SK-N-SH (cell line): ENCODE measurements around the gene APLP2. TPM values are rescaled to one million over a fixed set of nuclear protein-coding genes. Genes with fewer than 3 reads are reported as not detected.

Source experiments
- CTCF ChIA-PET: fragments of 300-600, 350-600 bp; formaldehyde crosslinking; extraction: SDS; loops from one replicate; lab custom pipeline; 2021; lab: Yijun Ruan, JAX
- POLR2A ChIA-PET: fragments of 350-600 bp; sonication (Branson Sonifier 250); formaldehyde crosslinking; extraction: SDS; loops from one replicate; lab custom pipeline; 2020; ENCODE audit warnings: antibody characterized with exemption, inconsistent platforms; lab: Yijun Ruan, JAX
- DNase-seq: peaks from one replicate; pipeline ENCODE4 v3.0.0; 2012
- H2AFZ ChIP-seq: fragments of 200-600 bp; sonication (generic); 2 replicates; pipeline ENCODE4 v1.8.1; 2016; ENCODE audit warnings: antibody characterized with exemption, mild to moderate bottlenecking, low read depth
- H3F3A ChIP-seq: fragments of 200-600 bp; sonication (generic); replicated peaks from 2 replicates; pipeline ENCODE3; 2016; ENCODE audit warnings: antibody characterized with exemption, mild to moderate bottlenecking; ENCODE audit not compliant: insufficient read depth
- H3K27ac ChIP-seq, 2 experiments: fragments of 200-500 bp in 1 of 2; fragments of 200-600 bp in 1 of 2; sonication (Bioruptor generic) in 1 of 2; sonication (generic), shearing (Covaris generic) in 1 of 2; 2 replicates each; pipeline versions ENCODE4 v1.5.1 to v1.6.1; 2014 to 2016; ENCODE audit warnings: low read depth in 2 of 2, inconsistent platforms in 1 of 2, low read length in 1 of 2, mild to moderate bottlenecking in 1 of 2, mixed read lengths in 1 of 2
- H3K27me3 ChIP-seq: fragments of 200-600 bp; sonication (generic), shearing (Covaris generic); 2 replicates; pipeline ENCODE4 v1.6.1; 2016; ENCODE audit warnings: mixed run types; ENCODE audit not compliant: insufficient read depth
- H3K36me3 ChIP-seq, 2 experiments: fragments of 200-500 bp in 1 of 2; fragments of 200-600 bp in 1 of 2; sonication (Bioruptor generic) in 1 of 2; sonication (generic) in 1 of 2; replicated peaks in 1 of 2; 2 replicates each; pipeline versions ENCODE3 to v1.5.1; 2014 to 2016; ENCODE audit warnings: low read length in 1 of 2, mild to moderate bottlenecking in 1 of 2; ENCODE audit not compliant: insufficient read depth in 2 of 2, control insufficient read depth in 1 of 2
- H3K4me1 ChIP-seq, 2 experiments: fragments of 200-500 bp in 1 of 2; fragments of 200-600 bp in 1 of 2; sonication (Bioruptor generic) in 1 of 2; sonication (generic), shearing (Covaris generic) in 1 of 2; 2 replicates each; pipeline versions ENCODE4 v1.5.1 to v1.6.1; 2014 to 2016; ENCODE audit warnings: low read depth in 1 of 2, low read length in 1 of 2, mixed run types in 1 of 2; ENCODE audit not compliant: insufficient read depth in 2 of 2, control insufficient read depth in 1 of 2
- H3K4me2 ChIP-seq: fragments of 200-600 bp; sonication (generic), shearing (Covaris generic); 2 replicates; pipeline ENCODE4 v1.6.1; 2017; ENCODE audit warnings: mixed run types
- H3K4me3 ChIP-seq, 2 experiments: fragments of 200-500 bp in 1 of 2; fragments of 200-600 bp in 1 of 2; sonication (Bioruptor generic) in 1 of 2; sonication (generic), shearing (Covaris generic) in 1 of 2; 2 replicates each; pipeline versions ENCODE4 v1.5.1 to v1.8.1; 2014 to 2016; ENCODE audit warnings: low read depth in 2 of 2, inconsistent platforms in 1 of 2, low read length in 1 of 2, mild to moderate bottlenecking in 1 of 2, mixed read lengths in 1 of 2, moderate library complexity in 1 of 2
- H3K79me2 ChIP-seq: fragments of 200-600 bp; sonication (generic); 2 replicates; pipeline ENCODE4 v1.8.1; 2017; ENCODE audit warnings: mild to moderate bottlenecking; ENCODE audit not compliant: insufficient read depth
- H3K9ac ChIP-seq: fragments of 200-600 bp; sonication (generic); 2 replicates; pipeline ENCODE4 v1.6.1; 2017; ENCODE audit warnings: mixed run types
- H3K9me2 ChIP-seq: fragments of 200-600 bp; sonication (generic); 2 replicates; pipeline ENCODE4 v1.6.1; 2017; ENCODE audit warnings: mixed run types
- H3K9me3 ChIP-seq: fragments of 200-600 bp; sonication (generic); 2 replicates; pipeline ENCODE4 v1.6.1; 2017; ENCODE audit warnings: mixed run types, mild to moderate bottlenecking, moderate library complexity
- H4K20me1 ChIP-seq: fragments of 200-600 bp; sonication (generic); 2 replicates; pipeline ENCODE4 v1.6.1; 2017; ENCODE audit warnings: mild to moderate bottlenecking, mixed run types; ENCODE audit not compliant: insufficient read depth
- CTCF ChIP-seq: fragments of 200-600 bp; sonication (generic); IDR thresholded peaks from 2 replicates; pipeline ENCODE4 v1.6.1; 2017; ENCODE audit warnings: antibody characterized with exemption, mild to moderate bottlenecking, moderate library complexity
- EP300 ChIP-seq, 2 experiments: IDR thresholded peaks; 2 replicates each; pipeline versions ENCODE4 v1.4.0 to v1.6.1; 2012; ENCODE audit warnings: borderline replicate concordance in 1 of 2, low read depth in 1 of 2, low read length in 1 of 2
- GABPA ChIP-seq: IDR thresholded peaks from 2 replicates; pipeline ENCODE4 v1.4.0; 2012; ENCODE audit warnings: low read depth, mild to moderate bottlenecking
- GATA2 ChIP-seq: sonication (generic); formaldehyde crosslinking; IDR thresholded peaks from 2 replicates; pipeline ENCODE4 v1.5.0; 2020; ENCODE audit warnings: mild to moderate bottlenecking, missing genetic modification reagents
- IRF3 ChIP-seq: fragments of 150-350 bp; IDR thresholded peaks from 2 replicates; pipeline ENCODE4 v1.6.1; 2016; ENCODE audit warnings: mild to moderate bottlenecking, low read depth, low read length
- MAX ChIP-seq: IDR thresholded peaks from 2 replicates; pipeline ENCODE4 v1.4.0; 2012; ENCODE audit warnings: low read depth
- MEF2A ChIP-seq: IDR thresholded peaks from 2 replicates; pipeline ENCODE4 v1.4.0; 2012; ENCODE audit warnings: low read depth, borderline replicate concordance
- NRF1 ChIP-seq: IDR thresholded peaks from 2 replicates; pipeline ENCODE4 v1.6.1; 2012; ENCODE audit warnings: low read depth, mild to moderate bottlenecking, low read length
- PBX3 ChIP-seq: IDR thresholded peaks from 2 replicates; pipeline ENCODE4; 2012
- RCOR1 ChIP-seq: fragments of 150-350 bp; IDR thresholded peaks from 2 replicates; pipeline ENCODE4 v1.6.1; 2017; ENCODE audit warnings: antibody characterized with exemption, low read length
- REST ChIP-seq: IDR thresholded peaks from 2 replicates; pipeline ENCODE4 v1.6.1; 2012; ENCODE audit warnings: mild to moderate bottlenecking, low read depth, low read length, moderate library complexity
- RXRA ChIP-seq: IDR thresholded peaks from 2 replicates; pipeline ENCODE4 v1.4.0; 2012; ENCODE audit warnings: low read depth, mild to moderate bottlenecking, borderline replicate concordance
- SIN3A ChIP-seq: IDR thresholded peaks from 2 replicates; pipeline ENCODE4 v1.6.1; 2012; ENCODE audit warnings: low read depth, mild to moderate bottlenecking, low read length, moderate library complexity, borderline replicate concordance
- USF1 ChIP-seq: IDR thresholded peaks from 2 replicates; pipeline ENCODE4 v1.4.0; 2012; ENCODE audit warnings: low read depth, borderline replicate concordance
- YY1 ChIP-seq: IDR thresholded peaks from 2 replicates; pipeline ENCODE4 v1.4.0; 2012; ENCODE audit warnings: low read depth, mild to moderate bottlenecking
- WGBS: methylation state at CpG from one replicate; pipeline ENCODE4 v1.1.6; 2017; ENCODE audit warnings: low lambda C conversion rate; 5-methylcytosine and 5-hydroxymethylcytosine counted together
- polyA plus RNA-seq, 3 experiments: library from polyadenylated mRNA; depleted of rRNA; stranded (reverse); fragments of >200 nt; gene quantifications; 2 replicates each; pipeline ENCODE4 v1.2.3, GENCODE V29; 2012

Gene APLP2
- polyA plus RNA-seq, 1 of the 3 experiments (the other 2 are of a cell fraction), result 424 TPM

- no peak for TF ChIP-seq IRF3
- TF ChIP-seq GABPA, result no peak
- no peak for TF ChIP-seq EP300 (IDR thresholded peaks at IDR 0.05; ENCODE audit: borderline replicate concordance in 1 of 2, low read depth in 1 of 2, low read length in 1 of 2)
- TF ChIP-seq, all 33 proteins: peak for 0
Measured at GRCh38 chr11:130178441-130179339, 109.0 kb downstream of the APLP2 start (continued).

GRCh38 chr11:130179396-130180306, 110.0 kb downstream of the APLP2 start:
- no peak overlapping the region for H3K27ac ChIP-seq
- TF ChIP-seq MEF2A, result no peak
- no peak for TF ChIP-seq GABPA
- TF ChIP-seq GATA2, result no peak
- TF ChIP-seq NRF1, result no peak
- TF ChIP-seq SIN3A, result no peak
- TF ChIP-seq CTCF, result no peak
- no peak for TF ChIP-seq REST
- no peak for TF ChIP-seq YY1
- TF ChIP-seq IRF3, result no peak
- TF ChIP-seq RXRA, result no peak
- no peak for TF ChIP-seq MAX
- no peak for TF ChIP-seq USF1
- no peak for TF ChIP-seq RCOR1
- TF ChIP-seq PBX3, result no peak
- H3K4me2 ChIP-seq, result no peak overlapping the region
- no peak overlapping the region for H2AFZ ChIP-seq
- H3K4me3 ChIP-seq, result no peak overlapping the region
- H3K4me1 ChIP-seq, result peaks cover 0 to 3% of the 10 kb centered on the region in 2 experiments; a peak in 1 of 4 replicates
- no peaks in the 10 kb centered on the region for H4K20me1 ChIP-seq
- 73% methylated on average over 10 of the region's 21 CpGs for WGBS
- no peaks in the 10 kb centered on the region for H3K9me3 ChIP-seq
- no peaks in the 10 kb centered on the region for H3K36me3 ChIP-seq
- no peaks in the 10 kb centered on the region for H3F3A ChIP-seq
- H3K9me2 ChIP-seq, result no peaks in the 10 kb centered on the region
- POLR2A ChIA-PET, result no interaction called here
- H3K27me3 ChIP-seq, result no peaks in the 10 kb centered on the region
- no peak for DNase-seq
- no peak overlapping the region for H3K9ac ChIP-seq
- H3K79me2 ChIP-seq, result no peaks in the 10 kb centered on the region
- CTCF ChIA-PET, result interaction anchor here (1.2 kb wide), 1 partner anchor 33 kb away, joined by 3 read pairs; no protein-coding TSS in a partner anchor
